Endothelial cell of umbilical vein (primary cell): ENCODE measurements around the gene TFF1. TPM values are rescaled to one million over a fixed set of nuclear protein-coding genes. Genes with fewer than 3 reads are reported as not detected.

Source experiments
- BruUV-seq: library from RNA; stranded (reverse); fragments of 400-500 nt; replicated peaks from 2 replicates; lab custom pipeline; 2021; lab: Mats Ljungman, UMichigan
- CTCF ChIA-PET: fragments of 300-600, 350-600 bp; sonication (Branson Sonifier 250); formaldehyde crosslinking; loops from one replicate; lab custom pipeline; 2021; ENCODE audit warnings: antibody characterized with exemption, inconsistent platforms; lab: Charles Lee
- POLR2A ChIA-PET: fragments of 300-600, 350-600 bp; sonication (Branson Sonifier 250); formaldehyde crosslinking; loops from one replicate; lab custom pipeline; 2021; ENCODE audit warnings: antibody characterized with exemption, inconsistent platforms; lab: Charles Lee
- DNase-seq: peaks from one replicate; pipeline ENCODE4 v3.0.0-alpha.2; 2011; ENCODE audit warnings: low read depth, low spot score
- FAIRE-seq: peaks from 2 replicates; lab custom pipeline; 2011; peaks lifted over from hg19 to GRCh38; lab: Jason Lieb, UNC
- H2AFZ ChIP-seq: 2 replicates; pipeline ENCODE4 v1.6.0; 2012; ENCODE audit warnings: low read depth, low read length, control low read depth, inconsistent platforms
- H3K27ac ChIP-seq: 2 replicates; pipeline ENCODE4 v1.5.1; 2011; ENCODE audit warnings: low read depth, mild to moderate bottlenecking, control low read depth, low read length, moderate library complexity; ENCODE audit not compliant: insufficient read depth
- H3K27me3 ChIP-seq, 2 experiments: 2 replicates each; pipeline versions ENCODE4 v1.6.0 to v1.6.1; 2011; ENCODE audit warnings: low read length in 2 of 2, mixed read lengths in 1 of 2; ENCODE audit not compliant: control insufficient read depth in 2 of 2, insufficient read depth in 2 of 2
- H3K36me3 ChIP-seq, 2 experiments: 2 replicates in 1 of 2; 3 replicates in 1 of 2; pipeline ENCODE4 v1.5.1; 2011; ENCODE audit warnings: low read length in 2 of 2, mild to moderate bottlenecking in 1 of 2, moderate library complexity in 1 of 2; ENCODE audit not compliant: control insufficient read depth in 2 of 2, insufficient read depth in 2 of 2; ENCODE audit errors: extremely low read depth in 1 of 2
- H3K4me1 ChIP-seq: 3 replicates; pipeline ENCODE4 v1.5.1; 2011; ENCODE audit warnings: mild to moderate bottlenecking, low read length; ENCODE audit not compliant: control insufficient read depth, insufficient read depth; ENCODE audit errors: extremely low read depth
- H3K4me2 ChIP-seq: 2 replicates; pipeline ENCODE4 v1.6.1; 2011; ENCODE audit warnings: low read length, control low read depth, mixed read lengths; ENCODE audit not compliant: insufficient read depth
- H3K4me3 ChIP-seq, 3 experiments: fragments of 200-600 bp in 1 of 3; sonication (generic), shearing (Covaris generic) in 1 of 3; replicated peaks in 1 of 3; 2 replicates each; pipeline ENCODE4 v1.5.1; 2011 to 2016; ENCODE audit warnings: control low read depth in 3 of 3, low read length in 3 of 3, mild to moderate bottlenecking in 2 of 3, inconsistent platforms in 1 of 3, low read depth in 1 of 3, moderate library complexity in 1 of 3; ENCODE audit not compliant: insufficient read depth in 1 of 3
- H3K79me2 ChIP-seq: 2 replicates; pipeline ENCODE4 v1.6.0; 2012; ENCODE audit warnings: low read length, inconsistent platforms; ENCODE audit not compliant: control insufficient read depth, insufficient read depth
- H3K9ac ChIP-seq: replicated peaks from 2 replicates; pipeline ENCODE3; 2011; ENCODE audit warnings: low read length, control low read depth; ENCODE audit not compliant: insufficient read depth; ENCODE audit errors: extremely low read depth
- H3K9me1 ChIP-seq: replicated peaks from 3 replicates; pipeline ENCODE4 v1.6.0; 2011; ENCODE audit warnings: mild to moderate bottlenecking, low read length; ENCODE audit not compliant: control insufficient read depth, insufficient read depth; ENCODE audit errors: extremely low read depth
- H3K9me3 ChIP-seq: replicated peaks from 2 replicates; pipeline ENCODE4 v1.5.1; 2012; ENCODE audit warnings: low read length, inconsistent platforms; ENCODE audit not compliant: control insufficient read depth, insufficient read depth
- H4K20me1 ChIP-seq: replicated peaks from 2 replicates; pipeline ENCODE3; 2011; ENCODE audit warnings: mild to moderate bottlenecking, low read length; ENCODE audit not compliant: control insufficient read depth, insufficient read depth; ENCODE audit errors: extremely low read depth
- CTCF ChIP-seq, 2 donors: IDR thresholded peaks; 1 replicate in 1 of 2; 2 replicates in 1 of 2; pipeline ENCODE4 v1.5.1; 2011; ENCODE audit warnings: low read length in 2 of 2, mild to moderate bottlenecking in 2 of 2, moderate library complexity in 2 of 2, control low read depth in 1 of 2, inconsistent platforms in 1 of 2, low read depth in 1 of 2; ENCODE audit not compliant: insufficient read depth in 1 of 2; ENCODE audit errors: extremely low read depth in 1 of 2
- EZH2 ChIP-seq: IDR thresholded peaks from 2 replicates; pipeline ENCODE4 v1.6.1; 2012; ENCODE audit warnings: borderline replicate concordance, low read depth, mild to moderate bottlenecking, moderate library complexity, low read length, inconsistent platforms; ENCODE audit not compliant: severe bottlenecking
- FOS ChIP-seq: IDR thresholded peaks from 2 replicates; pipeline ENCODE4 v1.6.1; 2011; ENCODE audit warnings: mild to moderate bottlenecking, low read length, moderate library complexity, borderline replicate concordance; ENCODE audit not compliant: insufficient read depth
- GATA2 ChIP-seq: IDR thresholded peaks from 2 replicates; pipeline ENCODE4 v1.7.0; 2011; ENCODE audit warnings: low read depth, mild to moderate bottlenecking, moderate library complexity, mixed read lengths, low read length; ENCODE audit not compliant: insufficient read length, insufficient read depth
- JUN ChIP-seq: IDR thresholded peaks from 2 replicates; pipeline ENCODE4 v1.6.1; 2011; ENCODE audit warnings: borderline replicate concordance, low read depth; ENCODE audit not compliant: insufficient read length, insufficient read depth
- MYC ChIP-seq: IDR thresholded peaks from one replicate; pipeline ENCODE4 v1.6.1; 2011; ENCODE audit warnings: mild to moderate bottlenecking, low read depth, low read length
- POLR2A ChIP-seq: IDR thresholded peaks from 2 replicates; pipeline ENCODE4 v1.6.1; 2012; ENCODE audit warnings: low read depth, mild to moderate bottlenecking, control low read depth, low read length
- POLR2AphosphoS5 ChIP-seq: IDR thresholded peaks from 2 replicates; pipeline ENCODE4 v1.6.1; 2012; ENCODE audit warnings: low read depth, mild to moderate bottlenecking, control low read depth, low read length, moderate library complexity; ENCODE audit not compliant: insufficient read depth
- dilution Hi-C: fragments of 300-500 bp; cut with MboI; formaldehyde crosslinking; loops from one replicate; pipeline ENCODE4 v1.15.0; 2019; ENCODE audit warnings: low sequenced_read_pairs; ENCODE audit not compliant: extremely low pct_ligation_motif_present
- intact Hi-C: fragments of 100-400 bp; cut with micrococcal nuclease; formaldehyde crosslinking; loops from one replicate; pipeline ENCODE4 v1.10.0; 2022
- polyA plus RNA-seq, 4 experiments: library from polyadenylated mRNA; depleted of rRNA in 3 of 4; stranded (reverse) in 3 of 4; unstranded in 1 of 4; fragments of >200 nt; gene quantifications; 2 replicates each; pipeline versions ENCODE4 v1.2.1 to v1.2.3, GENCODE V29; 2011 to 2012; ENCODE audit warnings: missing spikeins in 1 of 4
- total RNA-seq: library from RNA; stranded (reverse); gene quantifications from 2 replicates; pipeline ENCODE4 v1.2.3, GENCODE V29; 2021
- TF ChIP-seq, protein P1 (sequence below): IDR thresholded peaks from 2 replicates; pipeline ENCODE4 v1.6.1; 2011; ENCODE audit not compliant: insufficient read depth, insufficient read length

TFF1 gene
- total and polyA plus RNA-seq, 2 donors (not counting 3 experiments of a cell fraction or from before 2014, with no cell fraction given), result not detected

DNA sequence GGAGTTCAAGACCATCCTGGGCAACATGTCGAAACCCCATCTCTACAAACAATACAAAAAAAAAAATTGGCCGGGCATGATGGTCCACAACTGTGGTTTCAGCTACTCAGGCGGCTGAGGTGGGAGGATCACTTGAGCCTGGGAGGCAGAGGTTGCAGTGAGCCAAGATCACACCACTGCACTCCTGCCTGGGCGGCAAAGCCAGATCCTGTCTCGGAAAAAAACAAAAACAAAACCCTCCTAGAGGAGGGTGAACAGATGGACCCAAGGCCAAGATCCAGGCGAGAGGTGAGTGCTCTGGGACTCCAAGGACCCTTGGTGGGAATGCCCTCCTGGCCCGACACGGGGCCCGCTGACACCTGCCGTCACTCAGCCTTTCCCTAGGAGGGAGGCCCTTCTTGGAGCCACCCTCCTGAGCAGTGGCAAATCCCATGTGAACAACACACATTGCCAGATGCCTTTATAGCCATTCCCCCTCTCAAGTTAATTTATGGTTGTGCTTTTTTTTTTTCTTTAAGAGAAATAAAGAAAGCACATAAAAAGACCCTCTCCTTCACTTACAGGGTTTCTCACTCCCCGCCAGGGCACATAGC lies 15.9 kb downstream of the TFF1 start:
- no peak overlapping the region for H2AFZ ChIP-seq
- H3K4me2 ChIP-seq, result no peak overlapping the region
- no peak for FAIRE-seq
- TF ChIP-seq EZH2, result no peak
- TF ChIP-seq JUN, result no peak
- no peak for TF ChIP-seq GATA2
- TF ChIP-seq POLR2A, result no peak
- no peak for TF ChIP-seq CTCF (IDR thresholded peaks at IDR 0.05; ENCODE audit: extremely low read depth in 1 of 2, insufficient read depth in 1 of 2, low read depth in 1 of 2, low read length in 2 of 2)
- TF ChIP-seq POLR2AphosphoS5, result no peak
- TF ChIP-seq, protein P1, sequence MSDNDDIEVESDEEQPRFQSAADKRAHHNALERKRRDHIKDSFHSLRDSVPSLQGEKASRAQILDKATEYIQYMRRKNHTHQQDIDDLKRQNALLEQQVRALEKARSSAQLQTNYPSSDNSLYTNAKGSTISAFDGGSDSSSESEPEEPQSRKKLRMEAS, result no peak
- no peak for TF ChIP-seq MYC
- no peak for TF ChIP-seq FOS
- no TSS peak for BruUV-seq
- ChIA-PET POLR2A (no interaction called here), CTCF (no interaction called here)
- dilution Hi-C loops, result no loop called here
- no peaks in the 10 kb centered on the region for H4K20me1 ChIP-seq
- no peak for DNase-seq
- H3K27ac ChIP-seq, result no peak overlapping the region
- no peaks in the 10 kb centered on the region for H3K36me3 ChIP-seq
- no peak overlapping the region for H3K9ac ChIP-seq
- H3K9me3 ChIP-seq, result no peaks in the 10 kb centered on the region
- H3K27me3 ChIP-seq, result no peaks in the 10 kb centered on the region
- no peak overlapping the region for H3K4me3 ChIP-seq
- intact Hi-C loops, result no loop called here
- no peaks in the 10 kb centered on the region for H3K79me2 ChIP-seq
- H3K4me1 ChIP-seq, result no peaks in the 10 kb centered on the region
- no peaks in the 10 kb centered on the region for H3K9me1 ChIP-seq
